Effector memory CD4-positive, alpha-beta T cell (primary cell): ENCODE results near the gene TPD52L1.

Experiments
- DNase-seq, 3 donors: peaks; one replicate each; pipeline ENCODE4 v3.0.0-alpha.2; 2020
- H3K27ac ChIP-seq: 2 replicates; pipeline ENCODE4 v1.7.0; 2013; ENCODE audit warnings: mild to moderate bottlenecking, low read length, moderate library complexity; ENCODE audit not compliant: insufficient read depth, poor library complexity, severe bottlenecking
- H3K27me3 ChIP-seq: replicated peaks from 2 replicates; pipeline ENCODE4 v1.7.0; 2013; ENCODE audit warnings: mild to moderate bottlenecking, low read length; ENCODE audit not compliant: insufficient read depth, control insufficient read depth, poor library complexity, severe bottlenecking
- H3K36me3 ChIP-seq: 2 replicates; pipeline ENCODE4 v1.7.0; 2013; ENCODE audit warnings: mild to moderate bottlenecking, low read length, moderate library complexity; ENCODE audit not compliant: control insufficient read depth, insufficient read depth
- H3K4me1 ChIP-seq: 2 replicates; pipeline ENCODE4 v1.7.0; 2013; ENCODE audit warnings: low read length, mild to moderate bottlenecking; ENCODE audit not compliant: control insufficient read depth, insufficient read depth, poor library complexity, severe bottlenecking
- H3K4me3 ChIP-seq: 2 replicates; pipeline ENCODE4 v1.7.0; 2013; ENCODE audit warnings: low read length, low read depth, mild to moderate bottlenecking; ENCODE audit not compliant: insufficient read depth, poor library complexity, severe bottlenecking
- H3K9me3 ChIP-seq: 2 replicates; pipeline ENCODE4 v1.7.0; 2013; ENCODE audit warnings: mild to moderate bottlenecking, low read length, moderate library complexity; ENCODE audit not compliant: control insufficient read depth

TPD52L1 gene

DNA sequence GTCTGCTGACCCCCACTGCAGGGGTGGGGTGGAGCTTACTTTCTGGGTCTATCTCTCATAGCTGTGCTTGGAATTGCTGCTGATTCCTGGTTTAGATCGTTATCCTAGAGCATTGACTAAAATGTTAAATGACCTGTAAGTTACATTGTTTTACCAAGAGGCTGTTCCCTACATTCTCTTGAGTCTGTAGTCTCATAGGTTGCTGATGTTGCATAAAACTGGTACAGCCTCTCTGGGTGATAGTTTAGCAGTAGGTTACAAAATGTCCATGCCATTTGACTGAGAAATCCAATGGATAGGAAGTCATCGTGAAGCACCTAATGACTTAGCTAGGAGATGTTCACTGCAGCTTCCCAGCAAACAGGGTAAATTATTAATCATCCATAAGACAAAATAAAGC is 62.4 kb downstream of the TPD52L1 start:
- Histone ChIP-seq H3K36me3 (no peaks in the 10 kb centered on the region), H3K27me3 (no peaks in the 10 kb centered on the region), H3K9me3 (no peaks in the 10 kb centered on the region), H3K4me3 (no peak overlapping the region), H3K27ac (no peak overlapping the region), H3K4me1 (no peaks in the 10 kb centered on the region)
- no peak for DNase-seq

DNA sequence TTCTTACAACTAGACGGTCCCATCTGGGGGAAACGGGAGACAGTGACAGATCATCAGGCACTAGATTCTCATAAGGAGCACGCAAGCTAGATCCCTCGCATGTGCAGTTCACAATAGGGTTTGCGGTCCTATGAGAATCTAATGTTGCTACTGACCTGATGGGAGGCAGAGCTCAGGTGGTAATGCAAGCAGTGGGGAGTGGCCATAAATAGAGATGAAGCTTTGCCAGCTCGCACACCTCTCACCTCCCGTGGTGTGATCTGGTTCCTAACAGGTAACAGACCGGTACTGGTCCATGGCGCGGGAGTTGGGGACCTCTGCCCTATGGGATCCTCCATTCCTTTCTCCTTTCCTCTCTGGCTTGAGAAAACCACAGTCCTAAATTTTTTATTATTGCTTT is 63.8 kb downstream of the TPD52L1 start:
- Histone ChIP-seq H3K9me3 (no peaks in the 10 kb centered on the region), H3K27ac (no peak overlapping the region), H3K27me3 (no peaks in the 10 kb centered on the region), H3K4me1 (no peaks in the 10 kb centered on the region), H3K4me3 (no peak overlapping the region), H3K36me3 (no peaks in the 10 kb centered on the region)
- DNase-seq = no peak

DNA sequence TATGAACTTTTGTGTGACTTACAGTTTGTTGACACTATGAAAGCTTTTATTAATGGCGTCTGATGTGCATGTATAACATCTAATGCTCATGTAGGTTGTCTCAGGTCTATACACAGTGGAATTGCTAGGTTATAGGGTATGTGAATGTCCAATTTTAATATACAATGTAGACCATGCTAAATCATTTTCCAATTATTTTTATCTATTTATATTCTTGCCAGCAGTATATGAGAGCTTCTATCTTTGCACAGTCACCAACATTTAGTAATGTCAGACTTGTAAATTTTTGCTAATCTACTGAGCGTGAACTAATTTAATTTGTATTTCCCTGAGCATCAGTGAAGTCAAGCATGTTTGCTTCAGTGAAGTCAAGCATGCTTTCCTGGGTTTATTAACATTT is 64.4 kb downstream of the TPD52L1 start:
- Histone ChIP-seq H3K36me3 (no peaks in the 10 kb centered on the region), H3K27me3 (no peaks in the 10 kb centered on the region), H3K27ac (no peak overlapping the region), H3K9me3 (no peaks in the 10 kb centered on the region), H3K4me3 (no peak overlapping the region), H3K4me1 (no peaks in the 10 kb centered on the region)
- DNase-seq = no peak

DNA sequence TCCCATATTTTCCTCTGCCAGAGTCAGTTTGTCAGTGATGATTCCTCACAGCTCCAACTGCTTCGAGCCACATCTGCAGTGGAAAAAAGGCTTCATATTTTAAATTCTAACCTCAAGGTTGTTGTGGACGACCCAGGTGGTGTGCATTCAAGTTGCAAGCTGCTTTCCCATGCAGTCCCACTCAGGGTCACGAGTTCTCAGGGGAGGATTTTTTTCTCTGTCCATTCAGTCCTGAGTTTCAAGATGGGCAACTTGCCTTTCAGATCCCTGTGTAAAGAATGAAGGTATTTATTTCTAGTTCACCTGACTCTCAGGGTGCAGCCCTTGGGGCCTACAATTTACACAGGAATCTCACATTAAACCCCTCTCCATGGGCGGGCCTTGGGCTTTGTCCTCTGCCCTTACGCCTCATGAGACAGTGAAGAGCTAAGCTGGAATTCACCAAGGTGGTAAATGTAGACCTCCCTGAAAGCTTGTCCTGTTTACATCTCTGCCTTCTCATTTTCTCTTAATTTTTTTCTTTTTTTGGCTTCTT is 65.9 kb downstream of the TPD52L1 start:
- no peak overlapping the region for H3K27ac ChIP-seq
- H3K36me3 ChIP-seq = no peaks in the 10 kb centered on the region
- no peaks in the 10 kb centered on the region for H3K4me1 ChIP-seq
- H3K4me3 ChIP-seq = no peak overlapping the region
- H3K9me3 ChIP-seq = no peaks in the 10 kb centered on the region
- no peak for DNase-seq
- no peaks in the 10 kb centered on the region for H3K27me3 ChIP-seq

DNA sequence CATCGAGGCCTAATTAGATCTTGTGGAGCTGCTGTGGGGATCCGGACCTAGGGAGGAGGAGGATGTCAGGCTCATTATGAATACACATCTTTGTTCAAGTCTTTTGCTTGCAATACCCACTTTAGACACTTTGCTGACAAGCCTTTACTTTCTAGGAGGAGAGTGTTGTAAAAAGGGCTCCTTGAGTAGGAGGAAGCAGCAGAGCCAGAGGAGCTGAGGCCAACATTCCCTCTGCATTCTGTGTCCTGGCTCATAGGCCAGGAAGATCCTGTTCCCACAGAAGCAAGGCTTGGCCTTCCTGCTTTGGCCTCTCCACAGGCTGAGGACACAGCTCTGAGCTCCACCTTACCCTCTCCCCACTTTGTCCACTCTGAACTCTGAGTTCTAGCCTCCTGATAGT is 67.1 kb downstream of the TPD52L1 start:
- DNase-seq = no peak
- Histone ChIP-seq H3K36me3 (no peaks in the 10 kb centered on the region), H3K9me3 (no peaks in the 10 kb centered on the region), H3K27me3 (no peaks in the 10 kb centered on the region), H3K4me1 (no peaks in the 10 kb centered on the region), H3K27ac (no peak overlapping the region), H3K4me3 (no peak overlapping the region)

DNA sequence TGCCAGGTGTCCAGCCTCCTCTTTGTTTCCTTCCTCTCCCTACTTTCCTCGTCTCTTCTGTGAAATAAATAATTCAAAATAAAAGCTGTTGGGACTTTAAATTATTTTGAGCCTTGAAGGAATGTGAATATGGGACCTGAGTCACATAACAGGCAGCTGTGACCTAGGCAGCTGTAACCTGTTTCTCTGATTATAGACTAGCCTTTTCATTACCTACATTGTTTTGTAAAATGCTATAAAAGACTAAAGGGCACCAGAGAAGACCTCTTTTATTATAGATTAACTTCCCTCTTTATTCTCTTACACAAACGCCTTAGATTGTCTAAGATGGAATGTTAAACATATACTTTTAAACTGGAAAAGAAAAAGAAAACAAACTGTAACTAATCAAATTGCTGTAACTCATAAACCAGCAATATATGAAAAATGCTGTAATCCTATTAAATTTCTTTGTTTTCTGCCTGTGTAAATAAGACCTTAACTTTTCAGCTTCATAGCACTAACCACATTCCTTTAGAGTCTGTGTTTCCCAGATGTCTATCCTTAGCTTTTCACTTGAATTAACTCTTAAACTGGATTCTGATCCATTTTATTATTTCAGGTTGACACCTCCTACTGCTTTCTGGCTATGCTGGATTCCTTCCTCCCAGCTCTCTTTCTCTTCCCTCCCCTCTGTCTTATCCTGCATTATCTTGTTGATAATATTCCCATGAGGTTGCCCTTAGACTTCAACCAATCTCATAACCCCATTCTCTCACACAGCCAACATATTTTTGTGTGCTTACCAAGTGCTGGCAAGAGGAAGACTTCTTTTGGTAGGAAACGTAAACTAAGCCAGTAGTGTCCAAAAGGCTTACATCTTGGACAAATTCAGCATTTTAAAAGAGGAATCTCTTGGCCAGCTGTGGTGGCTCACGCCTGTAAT is 69.2 kb downstream of the TPD52L1 start:
- H3K27me3 ChIP-seq = no peaks in the 10 kb centered on the region
- DNase-seq = no peak
- no peaks in the 10 kb centered on the region for H3K36me3 ChIP-seq
- no peaks in the 10 kb centered on the region for H3K4me1 ChIP-seq
- H3K27ac ChIP-seq = no peak overlapping the region
- no peaks in the 10 kb centered on the region for H3K9me3 ChIP-seq
- no peak overlapping the region for H3K4me3 ChIP-seq

DNA sequence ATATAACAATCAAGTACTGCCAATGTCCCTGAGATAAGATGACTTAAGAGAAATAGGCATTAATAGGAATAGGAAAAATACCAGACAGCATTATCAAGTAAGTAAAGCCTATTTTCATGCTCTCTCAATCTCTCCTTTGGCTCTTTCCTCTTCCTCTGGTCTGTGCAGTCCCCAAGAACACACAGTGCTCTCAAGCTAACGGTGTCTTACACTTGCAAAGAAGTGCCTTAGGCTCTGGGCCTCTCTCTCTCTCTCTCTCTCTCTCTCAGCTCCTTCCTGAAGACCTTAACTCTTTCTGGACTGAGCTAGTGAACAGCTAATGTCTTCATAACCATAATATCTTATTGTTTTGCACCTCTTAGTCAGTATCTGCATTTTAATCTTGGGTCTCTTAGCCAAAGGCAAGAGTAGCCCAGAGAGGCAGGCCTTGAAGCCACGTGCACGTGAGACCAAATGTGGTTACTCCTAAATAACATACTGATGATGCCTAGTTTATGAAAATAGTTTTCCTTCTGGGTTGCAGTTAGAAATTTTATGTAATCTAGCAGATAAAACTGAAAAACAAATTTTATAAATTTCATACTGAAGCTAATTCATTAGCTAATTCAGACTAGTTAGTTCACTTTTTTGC is 70.8 kb downstream of the TPD52L1 start:
- no peak overlapping the region for H3K27ac ChIP-seq
- H3K4me3 ChIP-seq = no peak overlapping the region
- no peaks in the 10 kb centered on the region for H3K36me3 ChIP-seq
- DNase-seq = no peak
- H3K9me3 ChIP-seq = no peaks in the 10 kb centered on the region
- H3K4me1 ChIP-seq = no peaks in the 10 kb centered on the region
- no peaks in the 10 kb centered on the region for H3K27me3 ChIP-seq

DNA sequence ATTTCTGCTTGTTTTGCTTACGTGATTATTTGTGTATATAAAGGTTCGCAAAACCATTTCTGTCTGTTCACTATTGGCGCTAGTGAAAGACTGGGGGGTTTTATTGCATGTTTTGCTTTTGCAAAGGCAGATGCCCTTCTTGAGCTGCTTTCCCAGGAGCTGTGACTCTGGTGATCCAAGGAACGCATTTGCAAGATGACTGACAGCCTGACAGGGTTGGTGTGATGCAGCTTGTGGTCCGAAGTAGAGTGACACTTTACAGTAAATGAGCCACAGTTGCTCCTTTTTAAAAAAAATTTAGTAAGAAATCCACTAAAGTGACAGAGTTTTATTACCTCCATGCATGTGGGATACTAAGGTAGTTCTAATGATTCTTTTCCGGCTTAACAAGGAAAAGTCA is 73.7 kb downstream of the TPD52L1 start:
- H3K4me3 ChIP-seq = no peak overlapping the region
- no peaks in the 10 kb centered on the region for H3K36me3 ChIP-seq
- no peaks in the 10 kb centered on the region for H3K4me1 ChIP-seq
- H3K27ac ChIP-seq = no peak overlapping the region
- DNase-seq = no peak
- H3K27me3 ChIP-seq = no peaks in the 10 kb centered on the region
- H3K9me3 ChIP-seq = no peaks in the 10 kb centered on the region

DNA sequence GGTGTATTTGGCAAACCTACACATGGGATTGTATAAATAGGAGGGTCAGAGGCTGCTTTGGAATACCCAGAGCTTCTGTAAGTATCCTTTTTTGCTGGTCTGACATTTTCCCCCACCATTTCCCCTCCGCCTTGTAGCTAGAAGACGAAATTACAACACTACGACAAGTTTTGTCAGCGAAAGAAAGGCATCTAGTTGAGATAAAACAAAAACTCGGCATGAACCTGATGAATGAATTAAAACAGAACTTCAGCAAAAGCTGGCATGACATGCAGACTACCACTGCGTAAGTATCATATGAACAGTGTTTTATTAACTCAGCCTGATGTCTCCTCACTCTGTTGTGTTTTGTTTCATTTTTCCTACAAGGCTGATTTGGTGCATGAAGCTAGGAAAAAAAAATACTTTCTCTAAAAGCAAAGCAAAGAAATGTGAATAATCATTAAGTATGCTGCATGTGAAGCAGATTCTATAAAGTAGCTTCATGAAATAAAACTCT is 75.5 kb downstream of the TPD52L1 start:
- H3K4me1 ChIP-seq = no peaks in the 10 kb centered on the region
- no peaks in the 10 kb centered on the region for H3K36me3 ChIP-seq
- no peak overlapping the region for H3K27ac ChIP-seq
- H3K4me3 ChIP-seq = no peak overlapping the region
- no peak for DNase-seq
- no peaks in the 10 kb centered on the region for H3K27me3 ChIP-seq
- H3K9me3 ChIP-seq = no peaks in the 10 kb centered on the region

DNA sequence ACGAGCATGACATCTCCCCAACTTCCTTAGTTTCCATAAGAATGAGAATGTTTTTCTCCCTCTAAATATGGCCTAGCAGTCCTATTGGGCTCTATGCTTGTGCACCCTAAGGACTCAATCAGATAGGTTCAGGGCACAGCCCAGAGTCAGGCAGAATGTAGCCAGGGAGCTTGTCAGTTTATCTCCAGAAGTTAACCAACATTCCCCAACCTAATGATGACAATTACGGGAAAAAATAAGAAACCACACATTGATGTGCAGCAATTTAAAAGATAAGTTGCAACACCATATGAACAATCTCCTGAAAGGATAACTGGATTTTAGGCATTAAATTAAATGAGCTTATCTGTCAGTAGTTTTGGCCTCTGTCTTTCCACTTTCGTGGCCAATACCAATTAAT is 77.1 kb downstream of the TPD52L1 start:
- H3K4me1 ChIP-seq = no peaks in the 10 kb centered on the region
- H3K27ac ChIP-seq = no peak overlapping the region
- DNase-seq = no peak
- H3K9me3 ChIP-seq = no peaks in the 10 kb centered on the region
- no peak overlapping the region for H3K4me3 ChIP-seq
- H3K36me3 ChIP-seq = no peaks in the 10 kb centered on the region
- no peaks in the 10 kb centered on the region for H3K27me3 ChIP-seq
